Lung (tissue), 12 donors: ENCODE data around the gene GALNT5. TPM values are rescaled to one million over a fixed set of nuclear protein-coding genes. Genes with fewer than 3 reads are reported as not detected.

Source experiments
- ATAC-seq: fragments of 200-7000 bp; cut with Tn5 transposase; one replicate; pipeline ENCODE4 v1.9.1; 2020; ENCODE audit warnings: moderate number of reproducible peaks; ENCODE audit not compliant: insufficient read depth, low FRiP score
- DNase-seq, 3 donors: peaks; one replicate each; pipeline ENCODE4 v3.0.0-alpha.2; 2013 to 2017
- H3K27ac ChIP-seq, 2 donors: one replicate each; pipeline ENCODE4 v1.5.1; 2013; ENCODE audit warnings: mild to moderate bottlenecking in 2 of 2, moderate library complexity in 2 of 2, control low read depth in 1 of 2, inconsistent platforms in 1 of 2, low read depth in 1 of 2, low read length in 1 of 2
- H3K27me3 ChIP-seq, 3 donors: one replicate each; pipeline ENCODE4 v1.5.1; 2013; ENCODE audit warnings: low read length in 2 of 3; ENCODE audit not compliant: control insufficient read depth in 3 of 3, insufficient read depth in 3 of 3
- H3K36me3 ChIP-seq, 4 donors: one replicate each; pipeline ENCODE4 v1.5.1; 2013; ENCODE audit warnings: low read length in 4 of 4, mild to moderate bottlenecking in 1 of 4, moderate library complexity in 1 of 4; ENCODE audit not compliant: control insufficient read depth in 4 of 4, insufficient read depth in 4 of 4
- H3K4me1 ChIP-seq, 5 donors: one replicate each; pipeline ENCODE4 v1.5.1; 2013; ENCODE audit warnings: low read length in 5 of 5, mild to moderate bottlenecking in 2 of 5, moderate library complexity in 1 of 5; ENCODE audit not compliant: control insufficient read depth in 5 of 5, insufficient read depth in 5 of 5
- H3K4me3 ChIP-seq: one replicate; pipeline ENCODE4 v1.5.1; 2013; ENCODE audit warnings: mild to moderate bottlenecking, control low read depth, moderate library complexity
- H3K9ac ChIP-seq, 2 donors: one replicate each; pipeline ENCODE4 v1.5.1; 2013; ENCODE audit warnings: low read length in 2 of 2, control low read depth in 1 of 2; ENCODE audit not compliant: insufficient read depth in 1 of 2
- H3K9me3 ChIP-seq, 4 donors: one replicate each; pipeline ENCODE4 v1.5.1; 2013; ENCODE audit warnings: low read length in 3 of 4, mild to moderate bottlenecking in 1 of 4, moderate library complexity in 1 of 4; ENCODE audit not compliant: control insufficient read depth in 4 of 4, insufficient read depth in 3 of 4
- CTCF ChIP-seq: IDR thresholded peaks from 2 replicates; pipeline ENCODE4 v1.5.1; 2012; ENCODE audit warnings: mild to moderate bottlenecking; ENCODE audit errors: control extremely low read depth, extremely low read depth
- WGBS, 2 donors: extraction: QIAGEN DNeasy Blood & Tissue Kit; methylation state at CpG; one replicate each; pipeline ENCODE4 v1.1.7; 2013; 5-methylcytosine and 5-hydroxymethylcytosine counted together
- polyA plus RNA-seq, 2 donors: library from polyadenylated mRNA; stranded (reverse); fragments of 200-250 nt; gene quantifications; one replicate each; pipeline ENCODE4 v1.2.1, GENCODE V29; 2013
- total RNA-seq, 2 donors: library from RNA; depleted of rRNA in 1 of 2; stranded (reverse); fragments of >200 nt in 1 of 2; gene quantifications; one replicate each; pipeline ENCODE4 v1.2.1, GENCODE V29; 2014 to 2021
- donor health status: control.
- donor health status: control.
- donor health status: Bipolar disorder and iron deficiency.
- donor health status: healthy.
- donor health status: DM: yes; HTN: yes; CAD: no.

GALNT5 gene
- total and polyA plus RNA-seq, 4 donors: 3.8 to 35.9 (median 10.3) TPM

- Histone ChIP-seq H3K36me3 (no peaks in the 10 kb centered on the region), H3K27ac (no peak overlapping the region), H3K9ac (no peak overlapping the region), H3K27me3 (no peaks in the 10 kb centered on the region), H3K4me3 (no peak overlapping the region), H3K4me1 (peaks cover 0 to 3% (median 0%) of the 10 kb centered on the region in 5 donors), H3K9me3 (peaks cover 0 to 7% (median 0%) of the 10 kb centered on the region in 4 donors)
- no peak for ATAC-seq
- TF ChIP-seq CTCF: no peak
- WGBS, 2 donors: 90 to 95% methylated on average over 2 of the region's 2 CpGs
- no peak for DNase-seq
Observed at GRCh38 chr2:157362627-157363026, 105.1 kb downstream of the GALNT5 start.

DNA sequence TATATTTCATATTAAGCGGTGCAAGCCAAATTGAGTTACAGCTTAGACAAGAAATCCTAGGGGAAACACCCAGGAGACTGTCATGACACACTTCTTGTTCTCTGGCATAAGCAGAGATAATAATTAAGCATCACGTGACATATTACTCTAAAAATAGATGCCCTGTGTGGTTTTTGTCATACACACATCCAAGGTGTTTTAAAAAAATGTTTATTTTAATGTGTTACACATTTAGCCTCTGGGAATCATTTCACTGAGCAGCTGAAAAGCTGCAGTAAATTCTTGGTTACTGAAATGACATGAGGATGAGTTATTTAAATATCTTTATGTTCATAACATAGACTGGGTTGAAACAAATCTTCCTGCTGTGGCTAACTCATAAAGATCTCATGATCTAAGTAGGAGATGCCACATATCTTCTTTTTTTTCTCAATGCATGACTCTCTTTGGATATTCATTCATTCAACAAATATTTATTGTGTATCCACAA lies 106.2 kb downstream of the GALNT5 start:
- WGBS, 2 donors: 61 to 74% methylated on average over 2 of the region's 2 CpGs
- ATAC-seq: no peak
- H3K27ac ChIP-seq: no peak overlapping the region
- TF ChIP-seq CTCF: no peak
- peaks cover 0 to 7% (median 0%) of the 10 kb centered on the region in 4 donors for H3K9me3 ChIP-seq
- no peak overlapping the region for H3K9ac ChIP-seq
- H3K27me3 ChIP-seq: no peaks in the 10 kb centered on the region
- no peak overlapping the region for H3K4me3 ChIP-seq
- DNase-seq: peak in 1 of 3 donors; percentile 4
- no peaks in the 10 kb centered on the region for H3K36me3 ChIP-seq
- H3K4me1 ChIP-seq: peaks cover 0 to 3% (median 0%) of the 10 kb centered on the region in 5 donors

Other genes starting within 250 kb of the GALNT5 start
- 1 to 10 TPM in 1 of 2 donors, under 1 TPM in 1; 0.52 to 1.6 TPM for gene ERMN, start 68.1 kb downstream of the GALNT5 start, total RNA-seq
- gene ERMN, start 68.1 kb downstream of the GALNT5 start, polyA plus RNA-seq: under 1 TPM; 0.51 to 0.72 TPM
- 10 to 100 TPM; 21.4 to 37.4 TPM for gene CYTIP, start 186.4 kb downstream of the GALNT5 start, total RNA-seq
- 10 to 100 TPM in 1 of 2 donors, 1 to 10 TPM in 1; 7.4 to 45.9 TPM for gene CYTIP, start 186.4 kb downstream of the GALNT5 start, polyA plus RNA-seq